Activated CD4-positive, alpha-beta T cell treated with anti-CD3 and anti-CD28 coated beads for 4 hours (primary cell): ENCODE measurements around the gene SPATA46.

Experiments used
- DNase-seq, 2 donors: peaks; one replicate each; pipeline ENCODE4 v3.0.0-alpha.2; 2020

Gene SPATA46

GRCh38 chr1:162351246-162351842 lies 25.3 kb downstream of the SPATA46 start:
- DNase-seq = no peak

DNA sequence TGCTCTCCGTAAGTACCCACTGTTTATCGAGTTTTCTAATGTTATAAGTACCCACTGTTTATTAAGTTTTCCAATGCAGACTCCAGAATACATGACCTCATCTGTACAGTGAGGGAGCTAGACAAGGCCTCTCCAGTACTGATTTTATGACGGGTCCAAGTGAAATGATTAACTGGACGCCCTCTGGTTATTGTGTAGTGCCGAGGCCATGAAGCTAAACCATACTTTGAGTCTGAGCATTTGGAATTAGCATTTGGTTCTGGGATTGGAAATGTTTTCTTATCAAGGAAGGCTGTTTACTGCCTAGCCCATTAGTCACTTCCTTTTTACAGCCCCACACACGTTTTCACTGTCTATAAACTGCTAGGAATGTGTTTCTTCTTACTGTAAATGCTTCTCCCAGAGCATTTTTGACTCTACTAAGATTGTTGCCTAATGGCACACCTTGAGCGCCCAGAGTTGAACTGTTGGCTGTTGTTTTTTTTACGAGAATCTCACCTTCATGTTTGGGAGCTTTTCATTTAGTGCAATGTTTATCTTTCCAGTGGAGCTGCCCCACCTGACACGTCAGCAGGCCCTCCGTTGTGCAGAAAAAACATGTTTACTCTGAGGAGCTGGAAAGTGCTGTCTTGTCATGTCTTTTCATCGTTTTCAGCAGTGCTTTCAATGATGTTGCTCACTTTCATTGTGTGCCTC lies 26.9 kb downstream of the SPATA46 start:
- DNase-seq = no peak

GRCh38 chr1:162347281-162347680 lies 29.4 kb downstream of the SPATA46 start:
- DNase-seq = no peak

DNA sequence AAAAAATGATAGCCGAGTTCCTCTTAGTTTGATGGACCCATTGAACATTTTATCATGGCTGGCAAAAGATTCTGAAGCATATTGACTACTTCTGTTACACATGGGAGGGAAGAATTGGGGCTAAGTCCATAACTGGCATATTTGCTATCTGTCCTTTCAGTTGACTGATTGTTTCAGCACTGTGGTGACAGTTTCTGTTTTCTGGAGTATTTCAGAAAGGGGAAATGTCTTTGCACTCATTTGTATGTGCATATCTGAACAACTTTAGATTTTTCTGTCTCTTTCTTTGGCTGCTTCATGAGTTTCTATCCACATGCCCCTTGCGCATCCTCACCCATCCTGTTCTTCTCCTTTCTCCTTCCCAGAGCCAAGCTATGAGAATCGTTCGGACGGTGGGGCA lies 33.2 kb downstream of the SPATA46 start:
- no peak for DNase-seq

GRCh38 chr1:162342452-162342983 lies 34.1 kb downstream of the SPATA46 start:
- DNase-seq = no peak

- DNase-seq = no peak
Measured at GRCh38 chr1:162336621-162337285, 39.9 kb downstream of the SPATA46 start.

- no peak for DNase-seq
Measured at GRCh38 chr1:162335126-162335525, 41.5 kb downstream of the SPATA46 start.

GRCh38 chr1:162333991-162334390 lies 42.7 kb downstream of the SPATA46 start:
- DNase-seq = no peak

GRCh38 chr1:162329826-162330225 lies 46.8 kb downstream of the SPATA46 start:
- no peak for DNase-seq

GRCh38 chr1:162328512-162328911 lies 48.1 kb downstream of the SPATA46 start:
- DNase-seq = no peak

GRCh38 chr1:162327788-162328165 lies 48.9 kb downstream of the SPATA46 start:
- DNase-seq = no peak

- DNase-seq = no peak
Measured at GRCh38 chr1:162327144-162327787, 49.4 kb downstream of the SPATA46 start.

DNA sequence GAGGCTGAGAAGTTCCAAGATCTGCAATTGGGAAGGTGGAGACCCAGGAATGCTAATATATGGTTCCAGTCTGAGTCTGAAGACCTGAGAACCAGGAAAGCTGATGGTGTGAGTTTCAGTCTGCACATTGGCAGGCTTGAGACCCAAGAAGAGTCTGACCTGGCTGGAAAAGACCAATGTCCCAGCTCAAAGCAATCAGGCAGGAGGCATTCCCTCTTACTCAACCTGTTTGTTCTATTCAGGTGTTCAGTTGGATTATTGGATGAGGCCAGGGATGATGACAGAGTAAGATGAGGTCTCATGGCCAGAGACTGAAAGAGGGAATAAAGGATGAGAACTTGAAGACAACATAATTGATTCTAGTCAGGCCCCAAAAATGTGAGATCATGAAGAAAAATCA lies 50.1 kb downstream of the SPATA46 start:
- DNase-seq = no peak

DNA sequence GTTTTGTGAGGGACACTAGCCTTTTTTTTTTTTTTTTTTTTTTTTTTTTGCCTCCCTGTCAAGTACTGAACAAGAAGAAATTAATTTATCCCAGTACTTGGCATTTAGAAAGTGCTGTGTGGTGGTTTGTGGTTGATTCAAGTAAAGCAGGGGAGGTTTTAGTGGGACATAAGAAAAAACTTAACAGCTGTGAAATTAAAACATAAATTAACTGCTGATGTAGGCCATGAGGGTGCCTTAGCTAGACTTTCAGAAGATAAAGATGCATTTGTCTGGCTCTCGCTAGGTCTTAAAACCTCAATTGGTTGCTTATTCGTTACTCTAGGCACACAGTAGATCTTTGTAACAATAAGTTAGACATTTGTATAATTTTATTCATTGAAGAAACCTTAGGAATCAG lies 52.3 kb downstream of the SPATA46 start:
- DNase-seq = no peak
